GM21526 (cell line): Measurements from ENCODE around the gene SHB.

ENCODE experiments used
- ATAC-seq: cut with Tn5 transposase; IDR thresholded peaks from one replicate; pipeline ENCODE4 v1.9.1; 2021; ENCODE audit warnings: moderate library complexity; ENCODE audit not compliant: unreplicated experiment, low FRiP score

SHB gene

GRCh38 chr9:37873955-37874354, 195.1 kb downstream of the SHB start:
- no peak for ATAC-seq

- ATAC-seq, result no peak
Measured at GRCh38 chr9:37870799-37871176, 198.2 kb downstream of the SHB start.

- ATAC-seq, result no peak
Measured at GRCh38 chr9:37870081-37870798, 198.8 kb downstream of the SHB start.
